HG03280 (cell line): ENCODE data around the gene VDAC2.
"Not testable (repeated sequence)": the region's sequence is repeated elsewhere in the genome, so short reads cannot be mapped to it uniquely, and the experiment has no call there.

Source experiments
- ATAC-seq: cut with Tn5 transposase; IDR thresholded peaks from one replicate; pipeline ENCODE4 v1.9.1; 2021; ENCODE audit warnings: mild to moderate bottlenecking, moderate library complexity; ENCODE audit not compliant: unreplicated experiment

VDAC2 gene

DNA sequence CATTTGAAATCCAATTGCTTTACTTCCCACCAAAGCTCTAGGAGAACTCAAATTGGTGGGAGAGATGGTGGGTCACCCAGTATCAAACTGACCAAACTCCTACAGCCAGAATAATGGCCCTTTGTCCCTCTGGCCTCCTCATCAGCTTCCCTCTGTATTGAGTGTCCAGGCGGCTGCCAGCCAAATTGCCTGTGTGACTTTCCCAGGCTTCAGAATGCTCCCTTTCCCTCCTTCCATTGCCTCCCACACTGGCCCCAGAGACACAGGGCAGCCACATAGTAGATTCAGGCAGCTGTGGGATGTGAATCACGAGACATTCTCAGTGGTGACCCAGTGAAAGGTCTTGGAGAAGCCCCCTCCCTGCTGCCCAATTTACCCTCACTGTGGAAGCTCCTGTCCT, 12.7 kb upstream of the VDAC2 start:
- ATAC-seq = no peak

- not testable (repeated sequence) for ATAC-seq
Observed at GRCh38 chr10:75199949-75200348, 10.6 kb upstream of the VDAC2 start.

DNA sequence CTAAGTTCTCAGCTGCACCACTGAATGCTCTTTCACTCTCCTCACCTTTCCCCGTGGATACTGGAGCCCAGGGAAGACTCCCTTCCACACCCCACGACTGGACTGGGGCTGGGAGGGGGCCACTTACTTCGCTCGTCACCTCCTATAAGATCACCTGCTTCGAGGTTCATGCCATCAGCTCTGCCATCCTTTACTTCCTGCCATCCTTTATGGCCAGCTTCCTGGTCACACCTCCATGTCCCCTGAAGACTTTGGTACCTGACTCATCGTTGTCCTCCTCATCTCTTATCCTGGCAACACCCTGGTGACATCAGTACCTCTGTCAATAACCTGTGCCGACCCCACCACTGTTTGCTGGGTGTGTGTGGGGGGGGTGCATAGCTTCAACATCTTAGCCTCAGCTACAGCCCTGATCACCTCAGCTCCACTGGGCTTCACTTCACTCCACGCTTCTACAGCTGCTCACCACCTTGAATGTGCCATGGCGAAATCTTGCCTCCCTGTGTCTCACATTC, 8.7 kb upstream of the VDAC2 start:
- no peak for ATAC-seq

DNA sequence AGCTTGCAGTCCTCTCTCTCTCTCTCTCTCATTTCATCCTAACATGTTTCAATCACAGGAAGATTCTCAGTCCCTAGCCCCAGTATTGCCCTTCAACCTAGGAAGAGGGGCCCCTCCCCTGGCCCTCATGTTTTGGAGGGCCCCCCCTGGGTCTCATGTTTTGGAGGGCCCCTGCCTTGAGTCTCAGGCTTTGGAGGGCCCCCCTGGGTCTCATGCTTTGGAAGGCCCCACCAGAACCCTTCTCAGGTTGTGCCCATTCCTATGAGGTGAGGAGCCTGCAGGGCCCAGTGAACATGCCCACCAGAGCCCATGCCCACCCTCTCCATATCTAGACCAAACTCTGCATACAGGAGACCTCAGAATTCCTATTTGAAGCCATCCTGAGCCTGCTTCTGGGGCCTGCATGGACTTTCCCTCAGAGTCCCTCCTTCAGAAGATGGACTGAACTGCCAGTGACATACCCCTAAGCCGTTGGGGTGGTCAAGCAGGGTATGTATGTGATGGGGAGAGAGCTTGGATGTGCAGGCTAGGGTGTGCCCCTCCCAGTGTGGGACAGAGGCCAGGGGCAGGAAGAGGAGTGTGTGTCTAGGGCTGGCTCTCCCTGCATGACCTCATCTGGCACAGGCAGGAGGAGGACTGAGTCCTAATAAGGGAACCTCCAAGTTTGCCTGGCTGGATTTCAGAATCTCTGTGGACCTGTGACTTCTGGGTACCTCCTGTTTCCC, 8.1 kb upstream of the VDAC2 start:
- ATAC-seq = no peak

DNA sequence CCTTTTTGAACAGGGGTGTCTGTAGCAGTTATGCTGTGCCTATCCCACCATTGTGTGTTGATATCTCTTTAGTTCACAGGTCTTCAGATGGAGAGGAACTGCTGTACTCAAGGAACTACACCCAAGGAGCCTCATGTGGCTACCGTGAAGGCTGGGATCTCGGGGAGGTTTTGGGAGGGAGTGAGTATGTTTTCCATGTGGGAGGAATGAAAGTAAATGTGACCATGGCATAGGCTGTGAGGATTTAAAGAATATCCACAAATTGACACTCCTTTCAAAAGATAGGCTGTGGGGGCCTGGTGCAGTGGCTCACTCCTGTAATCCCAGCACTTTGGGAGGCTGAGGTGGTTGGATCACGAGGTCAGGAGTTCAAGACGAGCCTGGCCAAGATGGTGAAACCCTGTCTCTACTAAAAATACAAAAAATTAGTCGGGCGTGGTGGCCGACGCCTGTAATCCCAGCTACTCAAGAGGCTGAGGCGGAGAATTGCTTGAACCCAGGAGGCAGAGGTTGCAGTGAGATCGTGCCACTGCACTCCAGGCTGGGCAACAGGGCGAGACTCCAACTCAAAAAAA, 7.5 kb upstream of the VDAC2 start:
- ATAC-seq = not testable (repeated sequence)

DNA sequence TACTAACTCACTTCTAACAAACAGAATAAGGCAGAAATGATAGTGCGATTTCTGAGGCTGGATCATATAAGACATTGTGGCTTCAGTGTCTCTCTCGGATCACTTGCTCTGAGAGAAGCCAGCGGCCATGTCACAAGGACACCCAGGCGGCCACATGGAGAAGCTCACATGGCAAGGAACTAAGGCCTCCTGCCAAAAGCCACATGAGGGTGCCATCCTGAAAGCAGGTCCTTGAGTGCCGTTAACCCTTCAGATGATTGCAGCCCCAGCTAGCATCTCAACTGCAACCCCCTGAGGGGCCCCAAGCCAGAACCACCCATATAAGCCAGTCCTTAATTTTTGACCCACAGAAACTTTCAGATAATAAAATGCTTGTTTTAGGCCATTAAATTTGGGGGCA, 6.9 kb upstream of the VDAC2 start:
- no peak for ATAC-seq

GRCh38 chr10:75205908-75206307, 4.7 kb upstream of the VDAC2 start:
- ATAC-seq = no peak

GRCh38 chr10:75206638-75207037, 4.0 kb upstream of the VDAC2 start:
- not testable (repeated sequence) for ATAC-seq

- no peak for ATAC-seq
Observed at GRCh38 chr10:75207079-75207856, 3.3 kb upstream of the VDAC2 start.

DNA sequence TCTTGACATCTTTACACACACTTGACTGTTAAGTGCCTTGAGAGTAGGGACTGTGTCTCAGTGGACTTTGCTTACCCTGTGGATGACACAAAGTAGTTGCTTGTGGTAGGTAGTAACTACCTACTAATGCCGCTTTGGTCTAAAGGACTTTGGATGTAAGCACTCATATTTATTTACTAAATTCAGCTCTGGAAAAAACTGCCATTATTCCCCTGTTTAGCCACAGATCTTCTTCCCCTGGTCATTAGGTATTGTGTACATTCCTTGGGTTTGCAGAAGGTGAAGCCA, 2.8 kb upstream of the VDAC2 start:
- no peak for ATAC-seq

DNA sequence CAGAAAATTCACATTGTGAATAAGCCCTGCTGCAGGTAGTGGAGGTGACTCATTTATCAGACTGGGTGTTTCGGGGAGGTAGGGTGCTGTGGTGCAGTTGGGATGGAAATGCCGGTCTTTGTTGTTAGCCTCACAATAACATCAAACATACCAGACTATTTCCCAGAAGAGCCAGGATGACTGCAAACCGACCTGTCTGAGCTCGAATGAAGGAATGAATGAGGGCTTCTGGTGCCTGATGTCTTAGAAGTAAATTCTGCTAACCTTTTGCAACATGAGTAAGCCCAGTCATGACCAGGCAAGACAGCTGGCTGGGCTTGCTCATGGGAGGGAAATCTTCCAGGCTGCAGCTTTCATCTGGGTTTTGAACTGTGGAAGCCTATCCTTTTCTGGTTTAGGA, 2.4 kb upstream of the VDAC2 start:
- no peak for ATAC-seq

DNA sequence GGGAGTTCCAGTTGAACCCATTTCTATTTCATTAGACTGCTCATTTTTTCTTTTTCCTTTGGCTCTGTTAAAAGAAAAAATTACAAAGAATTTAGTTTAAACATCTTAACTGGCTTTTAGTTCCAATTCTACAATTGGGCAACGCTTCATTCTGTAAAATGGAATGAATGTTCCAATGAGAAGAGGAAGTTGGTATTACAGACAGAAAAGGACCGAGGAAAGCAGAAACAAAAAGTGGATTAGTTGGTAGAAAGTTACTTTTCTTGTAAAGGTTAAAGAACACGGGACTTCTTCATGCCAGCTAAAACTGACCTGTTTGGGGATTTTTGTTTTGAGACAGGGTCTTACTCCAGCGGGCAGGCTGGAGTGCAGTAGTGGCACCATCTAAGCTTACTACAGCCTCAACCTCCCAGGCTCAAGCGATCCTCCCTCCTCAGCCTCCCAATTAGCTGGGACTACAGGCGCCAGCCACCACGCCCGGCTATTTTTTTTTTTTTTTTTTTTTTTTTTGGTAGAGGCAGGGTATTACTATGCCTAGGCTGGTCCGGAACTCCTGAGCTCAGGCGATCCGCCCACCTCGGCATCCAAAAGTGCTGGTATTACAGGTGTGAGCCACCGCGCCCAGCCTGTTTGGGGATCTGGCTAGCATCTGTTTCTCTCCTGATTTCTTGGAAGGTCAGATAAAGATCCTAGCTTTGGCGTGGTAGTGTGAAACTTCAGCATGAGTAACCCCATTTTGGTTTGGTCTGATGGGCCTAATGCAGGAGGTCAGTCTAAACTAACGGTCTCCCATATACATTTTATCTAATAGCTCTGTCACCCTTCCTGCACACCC, 1.3 kb upstream of the VDAC2 start:
- ATAC-seq = no peak

GRCh38 chr10:75209921-75210281, 695 bp upstream of the VDAC2 start:
- ATAC-seq = peak; percentile 38

- no peak for ATAC-seq
Observed at GRCh38 chr10:75211007-75211691, 553 bp downstream of the VDAC2 start.

- no peak for ATAC-seq
Observed at GRCh38 chr10:75212343-75212742, 1.7 kb downstream of the VDAC2 start.

DNA sequence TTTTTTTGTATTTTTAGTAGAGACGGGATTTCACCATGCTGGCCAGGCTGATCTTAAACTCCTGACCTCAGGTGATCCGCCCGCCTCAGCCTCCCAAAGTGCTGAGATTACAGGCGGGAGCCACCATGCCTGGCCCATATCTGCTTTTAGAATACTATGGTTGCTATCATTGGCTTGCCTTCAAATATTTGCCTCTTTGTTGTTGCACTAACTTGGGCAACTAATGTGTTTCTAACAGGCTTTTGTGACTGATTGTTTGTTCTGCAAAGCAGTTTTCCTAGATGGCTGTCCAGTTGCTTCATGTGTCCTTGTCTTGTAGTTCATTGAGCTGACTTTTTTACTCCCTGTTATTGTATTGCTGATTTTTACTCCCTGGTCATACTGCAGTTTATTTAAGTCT, 9.7 kb downstream of the VDAC2 start:
- no peak for ATAC-seq

DNA sequence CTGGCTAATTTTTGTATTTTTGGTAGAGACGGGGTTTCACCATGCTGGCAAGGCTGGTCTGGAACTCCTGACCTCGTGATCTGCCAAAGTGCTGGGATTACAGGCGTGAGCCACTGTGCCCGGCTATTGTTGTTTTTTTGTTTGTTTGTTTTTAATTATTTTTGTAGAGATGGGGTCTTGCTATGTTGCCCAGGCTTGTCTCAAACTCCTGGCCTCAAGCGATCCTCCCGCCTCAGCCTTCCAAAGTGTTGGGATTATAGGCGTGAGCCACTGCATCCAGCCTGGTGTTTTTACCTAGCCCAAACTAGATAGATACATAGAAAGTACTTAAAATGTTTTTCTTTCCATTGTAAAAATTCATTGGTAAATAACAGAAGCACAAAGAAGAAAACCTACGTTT, 10.9 kb downstream of the VDAC2 start:
- not testable (repeated sequence) for ATAC-seq

GRCh38 chr10:75223507-75223906, 12.9 kb downstream of the VDAC2 start:
- ATAC-seq = no peak

DNA sequence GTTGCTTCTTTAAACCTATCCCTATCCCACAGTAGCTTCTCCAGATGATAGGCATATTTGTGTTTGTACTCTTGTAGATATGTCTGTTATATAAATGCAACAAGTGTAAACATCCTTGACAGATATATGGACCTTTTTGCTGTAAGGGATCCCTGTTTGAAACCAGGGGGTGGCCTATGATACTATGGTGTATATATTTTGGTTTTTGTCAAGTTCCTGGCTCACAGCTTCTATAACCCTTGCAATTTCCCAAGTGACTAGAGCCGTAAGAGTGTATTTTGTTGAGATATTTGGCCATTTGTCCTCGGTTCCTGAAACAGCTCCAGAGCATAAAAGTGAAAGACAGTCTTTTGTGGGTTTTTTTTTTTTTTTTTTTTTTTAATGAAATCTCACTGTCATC, 15.5 kb downstream of the VDAC2 start:
- ATAC-seq = no peak

DNA sequence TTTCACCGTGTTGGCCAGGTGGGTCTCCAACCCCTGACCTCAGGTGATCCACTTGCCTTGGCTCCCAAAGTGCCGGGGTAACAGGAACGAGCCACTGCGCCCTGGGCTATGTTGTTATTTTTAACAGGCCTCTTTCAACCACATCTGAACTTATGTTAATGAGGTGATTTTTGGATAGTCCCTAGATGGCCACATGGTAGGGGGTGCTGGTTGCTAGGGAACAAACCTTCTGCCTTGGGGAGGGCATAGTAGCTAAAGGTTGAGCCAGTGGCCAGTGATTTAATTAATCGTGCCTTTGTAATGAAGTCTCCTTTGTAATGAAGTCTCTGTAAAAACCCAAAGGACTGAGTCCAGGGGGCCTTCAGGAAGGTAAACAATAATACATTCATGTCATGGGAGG, 16.1 kb downstream of the VDAC2 start:
- ATAC-seq = no peak

GRCh38 chr10:75228278-75228677, 17.7 kb downstream of the VDAC2 start:
- no peak for ATAC-seq
